IMR-90 (cell line): ENCODE data around the gene PLEKHA8. TPM values are rescaled to one million over a fixed set of nuclear protein-coding genes. Genes with fewer than 3 reads are reported as not detected.

Source experiments
- ATAC-seq: fragments of 200-7000 bp; cut with Tn5 transposase; 2 replicates; pipeline ENCODE4 v1.9.1; 2020; ENCODE audit warnings: low read depth, mild to moderate bottlenecking, moderate library complexity
- BruUV-seq: library from RNA; stranded (reverse); fragments of 400-500 nt; replicated peaks from 2 replicates; lab custom pipeline; 2021; lab: Mats Ljungman, UMichigan
- CTCF ChIA-PET: fragments of 300-600 bp; formaldehyde crosslinking; extraction: SDS; loops from one replicate; lab custom pipeline; 2021; ENCODE audit warnings: antibody characterized with exemption; lab: Yijun Ruan, JAX
- POLR2A ChIA-PET: fragments of 300-600 bp; sonication (Branson Sonifier 250); formaldehyde crosslinking; loops from one replicate; lab custom pipeline; 2022; ENCODE audit warnings: antibody characterized with exemption; ENCODE audit not compliant: unreplicated experiment; lab: Charles Lee
- DNase-seq: peaks from one replicate; pipeline ENCODE4 v3.0.0; 2013
- H2AFZ ChIP-seq: replicated peaks from 2 replicates; pipeline ENCODE3; 2013; ENCODE audit warnings: low read length, mild to moderate bottlenecking; ENCODE audit not compliant: poor library complexity
- H2AK5ac ChIP-seq: 2 replicates; pipeline ENCODE4 v1.6.1; 2013; ENCODE audit warnings: low read depth, low read length, inconsistent platforms
- H2AK9ac ChIP-seq: replicated peaks from 2 replicates; pipeline ENCODE3; 2013; ENCODE audit warnings: mild to moderate bottlenecking, low read depth, low read length, moderate library complexity; ENCODE audit not compliant: poor library complexity
- H2BK120ac ChIP-seq: 2 replicates; pipeline ENCODE4 v1.6.1; 2013; ENCODE audit warnings: low read depth, low read length, inconsistent platforms
- H2BK15ac ChIP-seq: 3 replicates; pipeline ENCODE4 v1.6.1; 2013; ENCODE audit warnings: low read depth, low read length, inconsistent platforms
- H2BK20ac ChIP-seq: 2 replicates; pipeline ENCODE4 v1.6.1; 2013; ENCODE audit warnings: low read depth, mild to moderate bottlenecking, inconsistent platforms, low read length, moderate library complexity
- H2BK5ac ChIP-seq: 2 replicates; pipeline ENCODE4 v1.6.1; 2013; ENCODE audit warnings: mild to moderate bottlenecking, low read depth, low read length, inconsistent platforms; ENCODE audit not compliant: poor library complexity, severe bottlenecking
- H3K14ac ChIP-seq: replicated peaks from 2 replicates; pipeline ENCODE4 v1.6.1; 2013; ENCODE audit warnings: low read depth, low read length, inconsistent platforms
- H3K18ac ChIP-seq: 2 replicates; pipeline ENCODE4 v1.6.1; 2013; ENCODE audit warnings: low read depth, low read length, control low read depth
- H3K23ac ChIP-seq: 2 replicates; pipeline ENCODE4 v1.6.1; 2013; ENCODE audit warnings: low read depth, low read length, inconsistent platforms
- H3K27ac ChIP-seq: 2 replicates; pipeline ENCODE4 v1.5.1; 2013; ENCODE audit warnings: mild to moderate bottlenecking, control low read depth, low read length; ENCODE audit not compliant: insufficient read depth
- H3K27me3 ChIP-seq: 2 replicates; pipeline ENCODE4 v1.6.1; 2013; ENCODE audit warnings: low read length; ENCODE audit not compliant: control insufficient read depth, insufficient read depth
- H3K36me3 ChIP-seq: 2 replicates; pipeline ENCODE4 v1.6.1; 2013; ENCODE audit warnings: low read length, mixed read lengths; ENCODE audit not compliant: control insufficient read depth, insufficient read depth
- H3K4ac ChIP-seq: 2 replicates; pipeline ENCODE4 v1.6.1; 2013; ENCODE audit warnings: low read depth, low read length, inconsistent platforms
- H3K4me1 ChIP-seq: 2 replicates; pipeline ENCODE4 v1.6.1; 2013; ENCODE audit warnings: low read length, mixed read lengths; ENCODE audit not compliant: control insufficient read depth, insufficient read depth
- H3K4me2 ChIP-seq: 2 replicates; pipeline ENCODE4 v1.6.1; 2013; ENCODE audit warnings: low read depth, mild to moderate bottlenecking, control low read depth, low read length, moderate library complexity
- H3K4me3 ChIP-seq: 2 replicates; pipeline ENCODE4 v1.5.1; 2013; ENCODE audit warnings: low read depth, mild to moderate bottlenecking, control low read depth, low read length, moderate library complexity; ENCODE audit not compliant: insufficient read depth
- H3K56ac ChIP-seq: 2 replicates; pipeline ENCODE4 v1.6.1; 2013; ENCODE audit warnings: low read length, inconsistent platforms; ENCODE audit not compliant: insufficient read depth; ENCODE audit errors: extremely low read depth
- H3K79me1 ChIP-seq, 2 experiments: 2 replicates each; pipeline ENCODE4 v1.6.1; 2013; ENCODE audit warnings: low read length in 2 of 2, inconsistent platforms in 1 of 2, low read depth in 1 of 2
- H3K9ac ChIP-seq: 2 replicates; pipeline ENCODE4 v1.6.1; 2013; ENCODE audit warnings: low read depth, low read length, control low read depth
- H3K9me1 ChIP-seq: 2 replicates; pipeline ENCODE4 v1.6.1; 2013; ENCODE audit warnings: low read length, inconsistent platforms; ENCODE audit not compliant: insufficient read depth
- H3K9me3 ChIP-seq: 2 replicates; pipeline ENCODE4 v1.6.1; 2013; ENCODE audit warnings: low read length; ENCODE audit not compliant: control insufficient read depth, insufficient read depth
- H4K20me1 ChIP-seq: 2 replicates; pipeline ENCODE4 v1.6.1; 2013; ENCODE audit warnings: low read length, inconsistent platforms; ENCODE audit not compliant: insufficient read depth
- H4K5ac ChIP-seq: 2 replicates; pipeline ENCODE4 v1.6.1; 2013; ENCODE audit warnings: mild to moderate bottlenecking, low read depth, low read length, control low read depth
- H4K8ac ChIP-seq, 2 experiments: 2 replicates each; pipeline ENCODE4 v1.6.1; 2013; ENCODE audit warnings: low read depth in 2 of 2, low read length in 2 of 2, control low read depth in 1 of 2, inconsistent platforms in 1 of 2
- H4K91ac ChIP-seq: 2 replicates; pipeline ENCODE4 v1.6.1; 2013; ENCODE audit warnings: low read depth, low read length, inconsistent platforms; ENCODE audit not compliant: insufficient read depth
- CEBPB ChIP-seq: IDR thresholded peaks from 2 replicates; pipeline ENCODE4 v1.6.1; 2012; ENCODE audit warnings: low read depth, low read length, improper control_type of control experiment
- CHD1 ChIP-seq: IDR thresholded peaks from 2 replicates; pipeline ENCODE4 v1.6.1; 2012; ENCODE audit warnings: low read depth, low read length, improper control_type of control experiment
- CTCF ChIP-seq: conservative IDR thresholded peaks from 2 replicates; pipeline ENCODE4 v1.5.1; 2012; ENCODE audit warnings: mild to moderate bottlenecking, low read depth, low read length, improper control_type of control experiment
- ELK1 ChIP-seq: fragments of 150-350 bp; IDR thresholded peaks from 2 replicates; pipeline ENCODE4 v1.6.1; 2016; ENCODE audit warnings: low read depth, mild to moderate bottlenecking, low read length, moderate library complexity, borderline replicate concordance
- FOS ChIP-seq: fragments of 150-350 bp; IDR thresholded peaks from 2 replicates; pipeline ENCODE4 v1.6.1; 2016; ENCODE audit warnings: low read depth, low read length
- MAFK ChIP-seq: IDR thresholded peaks from 2 replicates; pipeline ENCODE4 v1.6.1; 2012; ENCODE audit warnings: low read depth, low read length, improper control_type of control experiment
- MAZ ChIP-seq: IDR thresholded peaks from 2 replicates; pipeline ENCODE4 v1.6.1; 2012; ENCODE audit warnings: low read depth, mild to moderate bottlenecking, low read length, improper control_type of control experiment, moderate library complexity, borderline replicate concordance
- MXI1 ChIP-seq: IDR thresholded peaks from 2 replicates; pipeline ENCODE4 v1.6.1; 2012; ENCODE audit warnings: low read depth, mild to moderate bottlenecking, low read length, moderate library complexity, borderline replicate concordance
- NFE2L2 ChIP-seq: fragments of 150-350 bp; IDR thresholded peaks from 2 replicates; pipeline ENCODE4 v1.6.1; 2016; ENCODE audit warnings: low read depth, mild to moderate bottlenecking, low read length
- POLR2A ChIP-seq: IDR thresholded peaks from 2 replicates; pipeline ENCODE4 v1.6.1; 2012; ENCODE audit warnings: mild to moderate bottlenecking, low read depth, low read length
- RCOR1 ChIP-seq: IDR thresholded peaks from 2 replicates; pipeline ENCODE4 v1.6.1; 2012; ENCODE audit warnings: mild to moderate bottlenecking, low read length, improper control_type of control experiment; ENCODE audit not compliant: insufficient replicate concordance
- RFX5 ChIP-seq: IDR thresholded peaks from 2 replicates; pipeline ENCODE4 v1.8.0; 2012; ENCODE audit warnings: low read depth, mild to moderate bottlenecking, low read length, moderate library complexity
- SMC3 ChIP-seq: fragments of 150-350 bp; IDR thresholded peaks from 2 replicates; pipeline ENCODE4 v1.6.1; 2016; ENCODE audit warnings: low read depth, mild to moderate bottlenecking, antibody characterized with exemption, low read length, moderate library complexity
- USF2 ChIP-seq: fragments of 150-350 bp; IDR thresholded peaks from 2 replicates; pipeline ENCODE4 v1.6.1; 2017; ENCODE audit warnings: mild to moderate bottlenecking, antibody characterized with exemption, low read length, low read depth
- WGBS, 2 experiments: methylation state at CpG; one replicate each; pipeline versions ENCODE4 v1.1.5 to v1.1.7; 2013; ENCODE audit warnings: missing lambda C conversion rate in 2 of 2; ENCODE audit not compliant: insufficient read length in 1 of 2; ENCODE audit errors: extremely low coverage in 2 of 2; 5-methylcytosine and 5-hydroxymethylcytosine counted together
- dilution Hi-C: fragments of 300-500 bp; cut with HindIII; formaldehyde crosslinking; loops from one replicate; pipeline ENCODE4 v1.14.3; 2018; ENCODE audit warnings: low sequenced_read_pairs; ENCODE audit not compliant: unreplicated experiment
- in situ Hi-C: fragments of 300-500 bp; cut with MboI; formaldehyde crosslinking; loops from 3 replicates; pipeline ENCODE4 v1.14.3; 2019; ENCODE audit warnings: low sequenced_read_pairs, inconsistent platforms, mixed read lengths
- intact Hi-C: fragments of 100-400 bp; cut with micrococcal nuclease; formaldehyde crosslinking; loops from 2 replicates; pipeline ENCODE4 v1.10.0; 2022
- polyA plus RNA-seq, 3 experiments: library from polyadenylated mRNA; depleted of rRNA; stranded (reverse); fragments of >200 nt; gene quantifications; 2 replicates each; pipeline ENCODE4 v1.2.3, GENCODE V29; 2012; ENCODE audit warnings: low replicate concordance in 1 of 3
- total RNA-seq: library from RNA; depleted of rRNA; stranded (reverse); fragments of >200 nt; gene quantifications from 2 replicates; pipeline ENCODE4 v1.2.3, GENCODE V29; 2012

Gene PLEKHA8
- total and polyA plus RNA-seq, 2 of the 4 experiments (the other 2 are of a cell fraction): 3.6 to 9.7 TPM

- DNase-seq (no peak), ATAC-seq (no peak)
- Histone ChIP-seq H3K9ac (no peak overlapping the region), H3K14ac (no peak overlapping the region), H2AK9ac (no peak overlapping the region), H2BK15ac (no peak overlapping the region), H3K9me3 (no peaks in the 10 kb centered on the region), H3K79me1 (no peaks in the 10 kb centered on the region), H3K23ac (no peak overlapping the region), H2BK20ac (no peak overlapping the region), H3K27ac (no peak overlapping the region), H3K36me3 (peaks cover 3% of the 10 kb centered on the region), H2AFZ (no peak overlapping the region), H3K4me2 (no peak overlapping the region), H2BK120ac (no peak overlapping the region), H4K8ac (no peak overlapping the region), H3K27me3 (no peaks in the 10 kb centered on the region), H3K9me1 (peaks cover 5% of the 10 kb centered on the region; the same call in 1 of the 2 replicates), H3K4me1 (no peaks in the 10 kb centered on the region), H4K91ac (no peak overlapping the region), H3K4me3 (no peak overlapping the region), H2BK5ac (no peak overlapping the region), H4K20me1 (no peaks in the 10 kb centered on the region), H3K4ac (no peak overlapping the region), H4K5ac (no peak overlapping the region), H3K18ac (no peak overlapping the region), H2AK5ac (no peak overlapping the region), H3K56ac (no peak overlapping the region)
- POLR2A ChIA-PET: no interaction called here
- no TSS peak for BruUV-seq
- CTCF ChIA-PET: no interaction called here
- no CpG with 5 or more reads among the region's 9 CpGs for WGBS, 2 experiments
- dilution Hi-C loops (no loop called here), in situ Hi-C loops (no loop called here), intact Hi-C loops (no loop called here)
- no peak for TF ChIP-seq CTCF
- TF ChIP-seq CHD1: no peak
- TF ChIP-seq USF2: no peak
- no peak for TF ChIP-seq ELK1
- TF ChIP-seq FOS: no peak
- no peak for TF ChIP-seq MAFK
- no peak for TF ChIP-seq SMC3
- no peak for TF ChIP-seq MXI1
- no peak for TF ChIP-seq MAZ
- no peak for TF ChIP-seq RCOR1
- TF ChIP-seq CEBPB: no peak
- TF ChIP-seq POLR2A: no peak
- no peak for TF ChIP-seq RFX5
- TF ChIP-seq NFE2L2: no peak
Observed at GRCh38 chr7:30154111-30154587, 125.9 kb downstream of the PLEKHA8 start.
